Loucy (cell line): ENCODE data around the gene FBXO36.

Experiments
- H2AFZ ChIP-seq: fragments of 200-600 bp; sonication (generic); 2 replicates; pipeline ENCODE4 v1.6.0; 2016; ENCODE audit warnings: antibody characterized with exemption, mild to moderate bottlenecking, low read length, moderate library complexity
- H3F3A ChIP-seq: fragments of 200-600 bp; 2 replicates; pipeline ENCODE4 v1.6.0; 2016; ENCODE audit warnings: antibody characterized with exemption, low read depth, mild to moderate bottlenecking
- H3K27me3 ChIP-seq: fragments of 200-600 bp; sonication (generic); 2 replicates; pipeline ENCODE4 v1.6.1; 2014; ENCODE audit warnings: low read length, mild to moderate bottlenecking; ENCODE audit not compliant: insufficient read depth, poor library complexity, severe bottlenecking
- H3K36me3 ChIP-seq: fragments of 200-600 bp; sonication (generic); 2 replicates; pipeline ENCODE4 v1.6.1; 2016; ENCODE audit warnings: low read length; ENCODE audit not compliant: insufficient read depth
- H3K4me1 ChIP-seq: fragments of 200-600 bp; sonication (generic); 2 replicates; pipeline ENCODE4 v1.5.1; 2014; ENCODE audit warnings: low read length, mild to moderate bottlenecking; ENCODE audit not compliant: insufficient read depth, poor library complexity, severe bottlenecking
- H3K4me2 ChIP-seq: fragments of 200-600 bp; sonication (generic); 2 replicates; pipeline ENCODE4 v1.6.0; 2014; ENCODE audit warnings: antibody characterized with exemption, low read length, low read depth, mild to moderate bottlenecking; ENCODE audit not compliant: poor library complexity, severe bottlenecking
- H3K4me3 ChIP-seq: fragments of 200-600 bp; sonication (generic); 2 replicates; pipeline ENCODE4 v1.5.1; 2014; ENCODE audit warnings: low read length, mild to moderate bottlenecking, mixed read lengths; ENCODE audit not compliant: poor library complexity, severe bottlenecking
- H3K79me2 ChIP-seq: fragments of 200-600 bp; sonication (generic); 2 replicates; pipeline ENCODE4 v1.6.1; 2014; ENCODE audit warnings: low read length; ENCODE audit not compliant: insufficient read depth
- H3K9ac ChIP-seq: fragments of 200-600 bp; sonication (generic); 2 replicates; pipeline ENCODE4 v1.6.0; 2014; ENCODE audit warnings: mild to moderate bottlenecking, low read depth, low read length, moderate library complexity; ENCODE audit not compliant: poor library complexity, severe bottlenecking
- H3K9me2 ChIP-seq: fragments of 200-600 bp; sonication (generic); replicated peaks from 2 replicates; pipeline ENCODE4 v1.6.1; 2016; ENCODE audit warnings: low read depth, low read length, mixed read lengths
- H3K9me3 ChIP-seq: fragments of 200-600 bp; sonication (generic); 2 replicates; pipeline ENCODE4 v1.6.1; 2014; ENCODE audit warnings: mild to moderate bottlenecking, antibody characterized with exemption, low read length, low read depth; ENCODE audit not compliant: insufficient read depth
- H4K20me1 ChIP-seq: fragments of 200-600 bp; sonication (generic); 2 replicates; pipeline ENCODE4 v1.6.0; 2014; ENCODE audit warnings: antibody characterized with exemption, low read length, mild to moderate bottlenecking; ENCODE audit not compliant: insufficient read depth, poor library complexity, severe bottlenecking
- EZH2phosphoT487 ChIP-seq: fragments of 200-600 bp; IDR thresholded peaks from 2 replicates; pipeline ENCODE4 v1.6.1; 2018; ENCODE audit warnings: antibody characterized with exemption, mild to moderate bottlenecking, moderate library complexity, borderline replicate concordance
- TF ChIP-seq, protein P1 (sequence below): fragments of 200-600 bp; sonication (generic); conservative IDR thresholded peaks from 2 replicates; pipeline ENCODE4 v1.5.1; 2014; ENCODE audit warnings: mild to moderate bottlenecking, antibody characterized with exemption, low read length

The FBXO36 gene

DNA sequence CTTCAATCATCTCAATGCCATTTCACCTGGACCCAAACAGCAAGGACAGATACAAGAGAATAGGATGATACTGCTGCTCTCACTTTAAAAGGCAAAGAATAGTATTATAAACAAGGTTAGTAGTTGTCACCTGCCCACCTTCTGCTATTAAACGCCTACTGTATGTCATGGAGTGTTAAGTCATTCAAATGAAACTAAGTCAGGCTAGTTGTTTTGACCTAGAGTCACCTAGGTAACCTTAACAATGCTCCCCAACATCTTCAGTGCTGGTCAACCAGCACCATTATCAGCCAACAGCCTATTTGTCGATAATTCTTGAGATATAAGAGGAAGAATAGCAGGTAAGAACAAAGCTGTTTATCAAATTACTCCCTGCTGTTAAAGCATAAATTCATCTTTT is 39.7 kb upstream of the FBXO36 start:
- no peaks in the 10 kb centered on the region for H3K9me3 ChIP-seq
- H3K4me2 ChIP-seq: no peak overlapping the region
- no peak overlapping the region for H3K9ac ChIP-seq
- H2AFZ ChIP-seq: no peak overlapping the region
- no peak overlapping the region for H3K4me3 ChIP-seq
- H3K9me2 ChIP-seq: no peaks in the 10 kb centered on the region
- TF ChIP-seq EZH2phosphoT487: no peak
- TF ChIP-seq, protein P1, sequence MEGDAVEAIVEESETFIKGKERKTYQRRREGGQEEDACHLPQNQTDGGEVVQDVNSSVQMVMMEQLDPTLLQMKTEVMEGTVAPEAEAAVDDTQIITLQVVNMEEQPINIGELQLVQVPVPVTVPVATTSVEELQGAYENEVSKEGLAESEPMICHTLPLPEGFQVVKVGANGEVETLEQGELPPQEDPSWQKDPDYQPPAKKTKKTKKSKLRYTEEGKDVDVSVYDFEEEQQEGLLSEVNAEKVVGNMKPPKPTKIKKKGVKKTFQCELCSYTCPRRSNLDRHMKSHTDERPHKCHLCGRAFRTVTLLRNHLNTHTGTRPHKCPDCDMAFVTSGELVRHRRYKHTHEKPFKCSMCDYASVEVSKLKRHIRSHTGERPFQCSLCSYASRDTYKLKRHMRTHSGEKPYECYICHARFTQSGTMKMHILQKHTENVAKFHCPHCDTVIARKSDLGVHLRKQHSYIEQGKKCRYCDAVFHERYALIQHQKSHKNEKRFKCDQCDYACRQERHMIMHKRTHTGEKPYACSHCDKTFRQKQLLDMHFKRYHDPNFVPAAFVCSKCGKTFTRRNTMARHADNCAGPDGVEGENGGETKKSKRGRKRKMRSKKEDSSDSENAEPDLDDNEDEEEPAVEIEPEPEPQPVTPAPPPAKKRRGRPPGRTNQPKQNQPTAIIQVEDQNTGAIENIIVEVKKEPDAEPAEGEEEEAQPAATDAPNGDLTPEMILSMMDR: no peak
- peaks cover 31% of the 10 kb centered on the region; the same call in 1 of the 2 replicates for H3K36me3 ChIP-seq
- peaks cover 37% of the 10 kb centered on the region for H4K20me1 ChIP-seq
- H3K27me3 ChIP-seq: no peaks in the 10 kb centered on the region
- H3K79me2 ChIP-seq: peaks cover 76% of the 10 kb centered on the region
- no peaks in the 10 kb centered on the region for H3K4me1 ChIP-seq
- H3F3A ChIP-seq: no peaks in the 10 kb centered on the region

DNA sequence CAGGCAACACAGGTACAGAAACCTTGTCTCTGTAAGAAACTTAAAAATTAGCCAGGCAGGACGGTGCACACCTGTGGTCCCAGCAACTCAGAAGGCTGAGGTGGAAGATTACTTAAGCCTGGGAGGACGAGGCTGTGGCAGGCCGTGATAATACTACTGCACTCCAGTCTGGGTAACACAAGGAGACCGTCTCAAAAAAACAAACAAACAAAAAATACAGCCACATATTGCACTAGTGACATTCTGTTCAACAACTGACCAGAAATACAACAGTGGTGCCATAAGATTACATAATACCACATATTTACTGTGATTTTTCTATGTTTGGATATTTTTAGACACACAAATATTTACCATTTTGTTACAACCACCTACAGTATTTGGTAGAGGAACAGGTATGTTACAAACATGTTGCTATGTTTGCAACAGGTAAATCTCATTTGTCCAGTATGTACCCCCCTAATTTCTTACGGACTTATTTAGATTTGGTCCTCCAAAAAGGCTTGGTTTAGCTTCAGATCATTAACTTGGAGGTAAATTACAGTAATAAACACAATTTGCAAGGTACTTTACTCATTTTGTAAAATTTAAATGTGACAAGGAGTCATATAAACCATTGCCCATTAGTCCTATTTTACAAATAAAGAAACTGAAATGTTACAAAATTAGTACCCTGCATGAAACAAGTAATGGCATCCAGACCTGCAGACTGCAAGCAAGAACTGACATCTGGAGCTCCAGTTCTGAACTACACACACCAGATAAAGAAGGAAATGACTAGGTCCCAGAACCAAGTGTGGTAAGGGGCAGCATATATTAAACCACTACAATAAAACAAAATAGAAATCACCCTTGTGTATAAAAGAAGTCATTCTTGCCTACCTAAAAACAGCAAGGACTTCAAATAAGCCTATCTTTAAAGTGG is 37.3 kb upstream of the FBXO36 start:
- Histone ChIP-seq H3K9me2 (no peaks in the 10 kb centered on the region), H3F3A (no peaks in the 10 kb centered on the region), H3K79me2 (peaks cover 96% of the 10 kb centered on the region), H4K20me1 (peaks cover 60% of the 10 kb centered on the region), H3K4me1 (no peaks in the 10 kb centered on the region), H3K9ac (no peak overlapping the region), H3K4me3 (no peak overlapping the region), H3K4me2 (no peak overlapping the region), H3K36me3 (peaks cover 11% of the 10 kb centered on the region; the same call in 1 of the 2 replicates), H2AFZ (no peak overlapping the region), H3K27me3 (no peaks in the 10 kb centered on the region), H3K9me3 (no peaks in the 10 kb centered on the region)
- TF ChIP-seq, protein P1: no peak
- TF ChIP-seq EZH2phosphoT487: no peak

DNA sequence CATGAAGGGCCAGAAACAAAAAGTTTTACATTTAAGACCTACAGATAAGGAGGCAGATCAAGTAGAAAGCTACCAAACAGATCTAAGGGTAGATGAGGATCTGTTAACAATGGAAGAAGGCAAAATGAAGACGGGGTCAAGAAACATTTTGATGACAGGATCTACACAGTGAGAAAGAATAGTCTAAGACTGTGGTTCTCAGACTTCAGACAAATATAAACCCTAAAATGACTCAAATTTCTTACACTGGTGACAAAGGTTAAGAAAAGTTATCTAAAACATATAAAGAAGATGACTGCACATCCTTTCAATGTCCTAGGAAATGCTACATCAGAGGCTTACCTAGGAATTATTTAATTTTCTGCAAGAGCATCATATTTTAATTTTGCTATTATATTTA is 34.9 kb upstream of the FBXO36 start:
- H3K4me1 ChIP-seq: no peaks in the 10 kb centered on the region
- H3K9me3 ChIP-seq: no peaks in the 10 kb centered on the region
- H3K36me3 ChIP-seq: peaks cover 10% of the 10 kb centered on the region; the same call in 1 of the 2 replicates
- no peaks in the 10 kb centered on the region for H3K9me2 ChIP-seq
- H3K79me2 ChIP-seq: peaks cover 98% of the 10 kb centered on the region
- peaks cover 72% of the 10 kb centered on the region for H4K20me1 ChIP-seq
- H3K27me3 ChIP-seq: no peaks in the 10 kb centered on the region
- no peak overlapping the region for H2AFZ ChIP-seq
- no peak overlapping the region for H3K4me2 ChIP-seq
- no peak overlapping the region for H3K4me3 ChIP-seq
- no peaks in the 10 kb centered on the region for H3F3A ChIP-seq
- no peak for TF ChIP-seq EZH2phosphoT487
- TF ChIP-seq, protein P1: no peak
- H3K9ac ChIP-seq: no peak overlapping the region
